Prostate gland (tissue), 2 donors: Measurements from ENCODE around the gene RAB1A. TPM values are rescaled to one million over a fixed set of nuclear protein-coding genes. Genes with fewer than 3 reads are reported as not detected.
"Not testable (repeated sequence)": the region's sequence is repeated elsewhere in the genome, so short reads cannot be mapped to it uniquely, and the experiment has no call there.

Experiments
- DNase-seq: peaks from one replicate; pipeline ENCODE4 v3.0.0-alpha.2; 2019; ENCODE audit warnings: low spot score
- H3K27ac ChIP-seq, 2 donors: fragments of 200-600 bp; sonication (generic); 2 replicates each; pipeline ENCODE4 v1.5.1; 2017 to 2019
- H3K27me3 ChIP-seq: fragments of 200-600 bp; sonication (generic); replicated peaks from 2 replicates; pipeline ENCODE4 v1.5.1; 2019; ENCODE audit not compliant: insufficient read depth
- H3K36me3 ChIP-seq, 2 donors: fragments of 200-600 bp; sonication (generic); 1 replicate in 1 of 2; 2 replicates in 1 of 2; pipeline versions ENCODE4 v1.5.1 to v1.8.1; 2017 to 2019
- H3K4me1 ChIP-seq: fragments of 200-600 bp; sonication (generic); replicated peaks from 2 replicates; pipeline ENCODE4 v1.5.1; 2019
- H3K4me3 ChIP-seq, 2 donors: fragments of 200-600 bp; sonication (generic); 2 replicates each; pipeline ENCODE4 v1.5.1; 2017 to 2019
- H3K9me3 ChIP-seq: fragments of 200-600 bp; sonication (generic); 2 replicates; pipeline ENCODE4 v1.5.1; 2017
- CTCF ChIP-seq, 4 experiments: fragments of 200-600 bp in 2 of 4; fragments of 450-650 bp in 2 of 4; sonication (generic) in 2 of 4; IDR thresholded peaks; 1 replicate in 3 of 4; 2 replicates in 1 of 4; pipeline ENCODE4 v1.5.1; 2016 to 2019; ENCODE audit warnings: antibody characterized with exemption in 4 of 4, mild to moderate bottlenecking in 2 of 4, moderate library complexity in 2 of 4
- POLR2A ChIP-seq: fragments of 450-650 bp; IDR thresholded peaks from one replicate; pipeline ENCODE4 v1.6.1; 2016; ENCODE audit warnings: antibody characterized with exemption, mild to moderate bottlenecking
- POLR2AphosphoS5 ChIP-seq: sonication (generic); formaldehyde crosslinking; IDR thresholded peaks from one replicate; pipeline ENCODE4 v1.6.1; 2017; ENCODE audit warnings: antibody characterized with exemption
- WGBS: methylation state at CpG from one replicate; pipeline ENCODE4 v1.1.5; 2018; 5-methylcytosine and 5-hydroxymethylcytosine counted together
- intact Hi-C: fragments of 100-400 bp; cut with DNase I; formaldehyde crosslinking; loops from one replicate; pipeline ENCODE4 v1.14.2; 2022
- total RNA-seq, 2 donors: library from RNA; depleted of rRNA; stranded (reverse); fragments of >200 nt; gene quantifications; one replicate each; pipeline ENCODE4 v1.1.0, GENCODE V29; 2016

Gene RAB1A
- total RNA-seq, 2 donors from 2014 or later, result 50.3 to 67.6 TPM

- DNase-seq, result no peak
- H3K27me3 ChIP-seq, result no peaks in the 10 kb centered on the region
- H3K36me3 ChIP-seq, result no peaks in the 10 kb centered on the region
- no peak overlapping the region for H3K4me3 ChIP-seq
- H3K27ac ChIP-seq, result no peak overlapping the region
- no peak for TF ChIP-seq POLR2A
- TF ChIP-seq POLR2AphosphoS5, result no peak
- no peak for TF ChIP-seq CTCF (IDR thresholded peaks at IDR 0.05)
- intact Hi-C loops, result no loop called here
- H3K4me1 ChIP-seq, result no peaks in the 10 kb centered on the region
- WGBS, result 80% methylated on average over 9 of the region's 9 CpGs
- H3K9me3 ChIP-seq, result no peaks in the 10 kb centered on the region
These were observed 31.7 kb upstream of the RAB1A start for GRCh38 chr2:65161551-65162100.

GRCh38 chr2:65159906-65160305 is 30.0 kb upstream of the RAB1A start:
- Histone ChIP-seq H3K9me3 (no peaks in the 10 kb centered on the region), H3K36me3 (no peaks in the 10 kb centered on the region), H3K27me3 (no peaks in the 10 kb centered on the region), H3K4me3 (no peak overlapping the region), H3K4me1 (no peaks in the 10 kb centered on the region), H3K27ac (no peak overlapping the region)
- intact Hi-C loops, result no loop called here
- TF ChIP-seq CTCF (IDR thresholded peaks at IDR 0.05) (no peak), POLR2A (no peak), POLR2AphosphoS5 (no peak)
- 72% methylated on average over 2 of the region's 2 CpGs for WGBS
- DNase-seq, result no peak

DNA sequence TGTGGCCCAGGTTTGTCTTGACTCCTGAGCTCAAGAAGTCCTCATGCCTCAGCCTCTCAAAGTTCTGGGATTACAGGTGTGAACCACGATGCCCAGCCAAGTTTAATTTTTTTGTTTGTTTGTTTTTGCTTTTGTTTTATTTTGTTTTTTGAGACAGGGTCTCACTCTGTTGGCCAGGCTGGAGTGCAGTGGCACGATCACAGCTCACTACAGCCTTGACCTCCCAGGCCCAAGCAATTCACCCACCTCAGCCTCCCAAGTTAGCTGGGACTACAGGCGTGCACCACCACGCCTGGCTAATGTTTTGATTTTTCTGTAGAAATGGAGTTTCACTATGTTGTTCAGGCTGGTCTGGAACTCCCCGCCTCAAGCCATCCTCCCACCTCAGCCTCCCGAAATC is 29.4 kb upstream of the RAB1A start:
- H3K36me3 ChIP-seq, result no peaks in the 10 kb centered on the region
- no peak overlapping the region for H3K27ac ChIP-seq
- no peak overlapping the region for H3K4me3 ChIP-seq
- no peak for TF ChIP-seq POLR2AphosphoS5
- no peak for TF ChIP-seq CTCF (IDR thresholded peaks at IDR 0.05)
- no peak for TF ChIP-seq POLR2A
- intact Hi-C loops, result no loop called here
- no peaks in the 10 kb centered on the region for H3K4me1 ChIP-seq
- H3K27me3 ChIP-seq, result no peaks in the 10 kb centered on the region
- 98% methylated on average over 6 of the region's 6 CpGs for WGBS
- no peak for DNase-seq
- H3K9me3 ChIP-seq, result no peaks in the 10 kb centered on the region

DNA sequence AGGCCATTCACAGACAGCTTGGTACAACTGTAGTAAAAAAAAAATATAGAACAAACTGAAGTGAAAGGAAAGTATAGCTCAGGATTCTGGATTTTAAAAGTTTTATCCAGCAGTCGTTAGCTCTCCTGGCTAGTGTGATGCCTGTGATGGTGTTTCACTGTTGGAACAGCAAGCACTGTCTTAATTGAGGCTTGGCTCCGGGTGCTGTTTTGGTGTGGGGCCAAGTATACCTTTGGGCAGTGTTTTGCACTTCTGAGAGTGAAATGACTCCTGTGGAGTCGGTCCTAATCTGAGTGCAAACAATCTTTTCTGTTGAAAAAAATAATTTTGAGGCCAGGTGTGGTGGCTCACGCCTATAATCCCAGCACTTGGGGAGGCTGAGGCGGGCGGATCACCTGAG is 28.7 kb upstream of the RAB1A start:
- WGBS, result 43% methylated on average over 6 of the region's 6 CpGs
- H3K4me3 ChIP-seq, result no peak overlapping the region
- intact Hi-C loops, result no loop called here
- no peaks in the 10 kb centered on the region for H3K9me3 ChIP-seq
- no peaks in the 10 kb centered on the region for H3K36me3 ChIP-seq
- no peak overlapping the region for H3K27ac ChIP-seq
- H3K27me3 ChIP-seq, result no peaks in the 10 kb centered on the region
- TF ChIP-seq CTCF (IDR thresholded peaks at IDR 0.05) (no peak), POLR2A (no peak), POLR2AphosphoS5 (no peak)
- DNase-seq, result no peak
- H3K4me1 ChIP-seq, result no peaks in the 10 kb centered on the region

- H3K4me1 ChIP-seq, intact Hi-C loops, DNase-seq, H3K27ac ChIP-seq, H3K36me3 ChIP-seq, H3K9me3 ChIP-seq, H3K4me3 ChIP-seq, H3K27me3 ChIP-seq: not testable (repeated sequence)
- 71% methylated on average over 6 of the region's 6 CpGs for WGBS
These were observed 27.9 kb upstream of the RAB1A start for GRCh38 chr2:65157856-65158255.
